ENCODE data around the gene GLCE.
A peak's percentile ranks its signal among the peaks of the same experiment; 100 is the strongest.
"Not testable (repeated sequence)": the region's sequence is repeated elsewhere in the genome, so short reads cannot be mapped to it uniquely, and the experiment has no call there.

GLCE gene

DNA sequence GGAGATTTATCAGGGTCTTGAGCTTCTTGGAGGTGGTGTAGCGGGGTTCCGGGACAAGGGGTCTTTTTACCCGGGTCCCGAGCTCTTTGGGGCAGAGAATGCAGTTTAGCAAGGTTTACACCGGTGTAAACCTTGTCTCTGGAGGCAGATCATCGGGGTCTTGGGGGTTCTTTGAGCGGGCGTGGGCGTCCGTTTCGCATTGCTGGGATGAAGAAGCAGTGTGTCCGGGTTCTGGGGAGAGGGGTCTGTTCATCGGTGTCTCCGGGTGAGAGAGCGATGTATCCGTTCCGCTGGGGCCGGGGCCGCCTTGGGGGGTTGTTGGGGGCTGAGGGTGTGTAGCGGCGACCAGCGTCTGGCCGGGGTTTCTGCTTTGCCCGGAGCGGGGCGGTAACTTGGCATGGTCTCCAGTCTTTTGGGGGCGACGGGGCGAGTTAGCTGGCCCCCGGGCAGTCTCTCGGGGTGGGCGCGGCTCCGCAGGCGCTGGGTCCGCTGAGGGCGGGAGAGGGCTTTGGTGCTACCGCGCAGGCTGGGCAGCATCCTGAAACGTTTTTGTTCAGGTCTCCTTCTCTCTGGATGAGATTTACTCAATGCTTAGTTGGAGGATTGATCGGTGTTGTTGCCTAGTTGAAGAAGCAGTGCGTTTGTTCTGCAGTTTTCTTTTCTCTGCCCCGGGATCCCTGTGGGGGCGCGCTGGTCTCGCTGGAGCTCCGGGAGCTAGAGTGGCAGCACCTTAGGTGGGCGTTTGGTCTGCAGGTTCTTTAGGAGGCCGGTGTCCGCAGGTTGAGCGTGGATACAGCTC lies 843 bp downstream of the GLCE start:
- DNase-seq: peak; percentile 45

DNA sequence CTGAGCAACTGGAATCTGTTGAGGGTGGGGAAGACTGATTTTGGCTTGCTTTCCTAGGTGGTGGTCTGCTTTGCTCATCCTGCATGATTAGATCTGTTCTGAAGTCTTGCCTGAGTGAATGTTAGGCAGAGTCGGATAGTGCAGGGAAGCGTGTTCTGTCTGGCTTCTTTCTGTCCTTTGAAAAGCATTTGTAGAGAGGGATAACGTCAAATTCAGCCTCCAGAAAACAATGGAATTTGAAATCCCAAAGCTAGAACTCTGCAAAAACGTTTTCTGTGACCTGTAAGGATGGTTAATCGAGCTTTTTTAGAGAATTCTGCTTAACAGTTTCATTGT lies 1.4 kb downstream of the GLCE start:
- no peak for DNase-seq

DNA sequence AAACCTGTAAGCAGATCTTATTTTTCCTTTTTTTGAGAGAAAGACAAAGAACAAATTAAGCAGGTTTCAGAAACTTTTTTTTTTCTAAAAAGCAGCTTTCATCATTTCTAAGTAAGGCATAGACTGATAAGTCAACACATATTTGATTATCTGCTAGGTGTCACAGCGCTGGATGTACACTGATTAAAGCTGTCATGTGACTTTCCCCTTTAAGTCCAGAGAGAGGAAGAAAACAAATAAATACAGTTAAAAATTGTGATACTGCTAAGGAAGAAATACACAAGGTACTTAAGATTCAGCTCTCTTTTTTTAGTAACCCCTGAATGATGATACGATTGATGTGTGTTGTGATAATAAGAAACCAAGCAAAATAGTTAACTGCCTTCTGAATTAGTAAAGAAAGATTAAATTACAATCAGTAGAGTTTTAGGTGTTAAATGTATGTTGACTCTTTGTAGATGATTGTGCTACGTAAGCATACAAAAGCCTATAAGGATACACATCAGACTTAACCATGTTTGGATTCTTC lies 2.8 kb downstream of the GLCE start:
- no peak for DNase-seq

DNA sequence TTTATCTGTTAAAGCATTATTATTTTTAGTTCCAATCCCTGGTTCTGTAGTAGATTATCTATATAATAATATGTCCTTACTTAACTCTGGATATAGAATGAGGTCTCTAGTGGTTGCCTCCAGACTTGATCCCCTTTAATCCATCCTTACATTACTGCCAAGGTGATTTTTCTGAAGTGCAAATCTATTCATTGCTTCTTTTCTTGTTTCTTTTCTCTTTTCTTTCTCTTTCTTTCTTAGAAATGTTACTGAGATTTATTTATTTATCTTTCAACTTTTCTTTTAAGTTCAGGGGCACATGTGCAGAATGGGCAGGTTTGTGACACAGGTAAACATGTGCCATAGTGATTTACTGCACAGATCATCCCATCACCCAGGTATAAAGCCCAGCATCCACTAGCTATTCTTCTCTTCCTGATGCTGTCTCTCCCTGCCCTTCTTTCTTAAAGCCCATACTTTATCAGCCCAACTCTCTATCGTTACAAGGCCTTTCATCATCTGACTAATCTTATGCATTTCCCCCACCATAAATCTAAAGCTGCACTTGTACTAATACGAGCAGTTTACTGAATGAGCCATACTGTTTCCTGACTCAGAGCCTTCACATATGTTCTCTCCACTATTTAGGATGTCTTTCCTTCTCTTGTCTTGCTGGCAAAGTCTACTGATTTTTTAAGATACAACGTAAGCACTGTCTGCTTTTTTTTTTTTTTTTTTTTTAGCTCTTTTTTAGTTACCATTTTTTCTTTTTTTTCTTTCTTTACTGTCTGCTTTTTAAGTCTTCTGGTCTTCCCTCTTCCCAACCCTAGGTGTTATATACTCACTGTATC lies 4.6 kb downstream of the GLCE start:
- DNase-seq: peak; percentile 65

DNA sequence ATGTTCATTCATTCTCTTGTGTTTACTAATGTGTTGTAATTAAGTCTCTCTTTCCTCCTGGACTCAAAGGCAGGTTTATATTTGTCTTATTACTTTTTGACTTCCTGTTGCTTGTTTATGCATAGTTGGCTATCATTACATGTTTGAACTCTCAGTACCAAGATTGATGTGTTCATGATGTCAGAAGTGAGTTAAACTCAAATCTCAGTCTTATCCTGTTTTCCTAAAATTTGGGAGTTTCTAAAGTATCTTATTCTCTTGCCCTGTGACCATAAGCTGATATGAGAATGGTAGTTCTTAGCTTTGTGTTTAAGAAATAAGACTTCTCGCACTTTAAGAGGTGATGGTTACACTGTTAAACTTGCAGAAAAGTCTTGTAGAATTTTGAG lies 5.2 kb downstream of the GLCE start:
- no peak for DNase-seq

DNA sequence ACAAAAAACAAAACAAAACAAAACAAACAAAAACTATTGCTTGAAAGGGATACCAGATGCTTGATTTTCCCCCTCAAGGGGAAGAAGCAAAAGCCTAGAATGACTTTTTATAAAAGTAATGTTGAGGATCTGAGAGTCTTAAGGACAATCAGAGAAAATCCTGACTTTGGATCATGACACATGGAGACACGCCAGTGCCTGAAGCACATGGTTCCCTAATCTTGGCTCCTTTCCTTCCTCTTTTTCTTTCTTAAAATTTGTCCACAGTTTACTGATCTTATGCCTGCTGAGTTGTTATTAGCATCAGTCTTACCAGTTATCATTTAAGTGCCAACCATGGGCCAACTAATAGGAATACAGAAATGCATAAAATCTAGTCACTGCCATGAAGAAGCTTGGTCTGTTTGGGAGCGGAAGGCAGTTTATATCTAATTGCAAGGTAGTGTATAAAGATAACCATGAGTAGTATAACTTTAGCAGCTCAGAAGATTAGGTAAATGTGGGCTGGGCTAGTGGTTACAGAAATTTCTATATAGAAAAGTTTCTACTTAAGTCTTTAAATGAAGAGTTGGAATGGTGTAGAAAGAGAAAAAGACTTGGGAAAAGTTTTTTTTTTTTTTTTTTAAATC lies 6.9 kb downstream of the GLCE start:
- DNase-seq: no peak

DNA sequence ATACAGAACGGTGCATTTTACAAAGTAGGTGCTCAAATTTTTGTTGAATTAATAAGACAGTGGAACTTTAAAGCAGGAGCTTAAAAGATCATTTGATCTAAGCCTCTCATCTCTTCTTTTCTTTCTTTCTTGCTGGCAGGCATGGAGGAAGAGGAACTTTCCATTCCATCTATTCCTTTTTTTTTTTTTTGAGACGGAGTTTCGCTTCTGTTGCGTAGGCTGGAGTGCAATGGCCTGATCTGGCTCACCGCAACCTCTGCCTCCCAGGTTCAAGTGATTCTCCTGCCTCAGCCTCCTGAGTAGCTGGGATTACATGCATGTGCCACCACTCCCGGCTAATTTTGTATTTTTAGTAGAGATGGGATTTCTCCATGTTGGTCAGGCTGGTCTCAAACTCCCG lies 7.9 kb downstream of the GLCE start:
- not testable (repeated sequence) for DNase-seq

DNA sequence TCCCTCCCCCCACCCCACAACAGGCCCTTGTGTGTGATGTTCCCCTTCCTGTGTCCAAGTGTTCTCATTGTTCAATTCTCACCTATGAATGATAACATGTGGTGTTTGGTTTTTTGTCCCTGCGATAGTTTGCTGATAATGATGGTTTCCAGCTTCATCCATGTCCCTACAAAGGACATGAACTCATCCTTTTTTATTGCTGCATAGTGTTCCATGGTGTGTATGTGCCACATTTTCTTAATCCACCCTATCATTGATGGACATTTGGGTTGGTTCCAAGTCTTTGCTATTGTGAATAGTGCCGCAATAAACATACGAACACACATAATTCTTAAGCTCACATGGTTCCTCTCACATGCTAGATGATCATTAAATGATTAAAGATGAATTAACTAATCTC lies 9.1 kb downstream of the GLCE start:
- DNase-seq: not testable (repeated sequence)

DNA sequence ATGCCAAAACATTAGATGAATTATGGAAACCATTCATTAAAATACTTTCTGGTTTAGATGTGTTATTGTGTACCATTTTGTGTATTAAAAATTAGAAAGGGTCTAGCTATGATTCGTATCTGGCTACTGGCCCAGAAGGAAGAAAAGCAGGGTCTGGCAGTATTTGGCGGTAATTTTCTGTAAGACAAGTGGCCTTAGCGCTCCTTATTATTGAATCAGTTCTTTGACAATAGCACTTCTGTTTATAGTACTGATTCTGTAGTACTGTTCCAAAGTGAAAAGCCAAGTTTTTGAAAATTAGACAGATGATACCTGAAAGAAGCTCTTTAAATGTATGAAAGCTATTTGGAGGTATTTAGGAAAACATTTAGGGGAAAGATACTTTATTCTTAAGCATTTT lies 10.2 kb downstream of the GLCE start:
- DNase-seq: no peak

DNA sequence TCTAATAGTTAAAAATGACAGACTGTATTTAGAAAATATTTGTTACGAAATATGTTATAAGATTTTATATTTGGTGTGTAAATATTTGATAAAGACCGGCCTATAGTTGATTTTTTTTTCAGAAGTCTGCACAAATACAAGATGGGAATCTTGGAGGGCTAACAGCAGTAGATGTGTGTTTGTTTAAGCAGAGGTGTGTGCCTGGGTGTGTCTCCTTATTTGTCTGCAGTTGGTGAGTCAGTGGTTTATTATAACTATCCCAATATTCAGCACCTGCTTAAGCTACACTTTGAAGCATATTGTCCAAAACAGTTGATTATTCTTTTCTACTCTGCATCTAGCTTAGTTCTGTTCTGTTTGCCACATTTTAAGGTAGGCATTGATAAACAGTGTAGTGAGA lies 12.4 kb downstream of the GLCE start:
- no peak for DNase-seq

DNA sequence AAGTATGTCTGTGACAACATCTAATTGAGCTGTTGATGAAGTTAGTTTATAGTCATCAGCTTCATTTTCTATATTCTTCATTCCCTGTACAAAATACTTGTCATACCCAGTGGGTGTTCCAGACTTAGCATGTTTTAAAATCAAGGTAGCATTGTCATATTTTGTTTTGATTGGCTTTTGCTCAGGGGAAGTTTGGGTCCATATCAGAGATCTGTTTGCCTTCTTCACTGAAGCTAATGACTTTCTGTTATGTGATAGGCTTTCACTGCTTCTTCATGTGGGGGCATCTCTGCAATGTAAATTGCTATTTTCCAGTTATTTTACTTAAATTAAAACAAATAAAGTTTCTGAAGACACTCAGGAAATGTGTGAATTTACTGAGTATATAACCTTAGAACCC lies 15.1 kb downstream of the GLCE start:
- no peak for DNase-seq

DNA sequence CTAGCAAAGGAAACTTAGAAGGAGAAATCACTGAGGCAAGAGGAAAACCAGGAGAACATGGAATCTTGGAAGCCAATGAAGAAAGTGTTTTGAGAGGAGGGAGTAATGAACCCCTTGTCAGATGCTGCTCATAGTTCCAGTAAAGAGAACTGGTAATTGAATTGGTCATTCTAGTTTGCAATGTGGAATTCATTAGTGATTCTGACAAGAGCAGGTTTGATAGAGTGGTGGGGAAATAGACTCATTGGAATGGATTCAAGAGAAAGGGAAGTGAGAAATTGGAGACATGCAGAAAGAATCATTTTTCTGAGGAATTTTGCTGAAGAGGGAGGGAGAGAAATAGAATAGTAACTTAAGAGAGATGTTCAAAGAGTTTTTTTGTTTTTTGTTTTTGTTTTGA lies 21.0 kb downstream of the GLCE start:
- no peak for DNase-seq

DNA sequence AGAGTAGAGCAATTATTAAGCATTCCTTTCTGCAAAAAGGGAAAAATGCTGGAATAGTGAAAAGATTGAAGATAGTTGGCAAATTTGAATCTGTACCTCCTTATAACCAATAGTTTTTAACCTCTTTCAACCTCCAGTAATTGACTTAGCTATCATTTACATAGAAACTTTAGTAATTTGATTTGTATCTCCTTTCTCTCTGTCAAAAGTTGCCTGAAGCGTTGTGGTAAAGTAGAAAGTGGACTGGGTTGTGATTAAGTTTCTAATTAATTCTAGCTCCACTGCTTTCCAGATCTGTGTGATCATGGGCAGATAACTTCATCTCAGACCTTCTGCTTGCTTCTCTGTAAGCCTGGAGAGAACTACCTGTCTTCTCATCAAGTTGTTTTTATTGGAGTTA lies 24.8 kb downstream of the GLCE start:
- no peak for DNase-seq

DNA sequence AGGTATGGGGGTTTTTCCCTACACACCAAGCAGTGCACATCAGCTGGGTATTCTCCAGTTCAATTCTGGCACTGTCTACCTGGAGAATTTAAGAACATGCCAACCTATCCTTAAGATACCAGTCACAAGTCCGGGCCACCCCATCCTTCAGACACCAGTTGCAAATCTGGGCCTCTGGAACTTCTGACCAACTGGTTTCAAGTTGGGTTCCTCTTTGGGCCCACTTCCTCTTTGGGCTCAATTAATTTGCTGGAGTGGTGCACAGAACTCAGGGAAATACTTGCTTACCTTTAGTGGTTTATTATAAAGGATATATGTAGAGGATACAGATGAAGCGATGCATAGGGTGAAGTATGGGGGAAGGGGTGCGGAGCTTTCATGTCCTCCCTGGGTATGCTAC lies 25.3 kb downstream of the GLCE start:
- no peak for DNase-seq

DNA sequence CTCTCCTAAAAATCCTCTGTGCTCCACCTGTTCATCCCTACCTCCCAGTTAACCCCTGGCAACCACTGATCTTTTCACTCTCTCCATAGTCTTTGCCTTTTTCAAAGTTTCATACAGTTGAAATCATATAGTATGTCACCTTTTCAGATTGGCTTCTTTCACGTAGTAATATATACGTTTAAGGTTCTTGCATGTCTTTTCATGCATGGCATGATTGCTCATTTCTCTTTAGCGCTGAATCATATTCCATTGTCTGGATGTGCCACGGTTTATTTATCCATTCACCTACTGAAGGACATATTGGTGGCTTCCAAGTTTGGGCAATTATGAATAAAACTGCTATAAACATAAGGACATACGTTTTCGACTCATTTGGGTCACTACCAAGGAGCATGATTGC lies 28.7 kb downstream of the GLCE start:
- DNase-seq: no peak

DNA sequence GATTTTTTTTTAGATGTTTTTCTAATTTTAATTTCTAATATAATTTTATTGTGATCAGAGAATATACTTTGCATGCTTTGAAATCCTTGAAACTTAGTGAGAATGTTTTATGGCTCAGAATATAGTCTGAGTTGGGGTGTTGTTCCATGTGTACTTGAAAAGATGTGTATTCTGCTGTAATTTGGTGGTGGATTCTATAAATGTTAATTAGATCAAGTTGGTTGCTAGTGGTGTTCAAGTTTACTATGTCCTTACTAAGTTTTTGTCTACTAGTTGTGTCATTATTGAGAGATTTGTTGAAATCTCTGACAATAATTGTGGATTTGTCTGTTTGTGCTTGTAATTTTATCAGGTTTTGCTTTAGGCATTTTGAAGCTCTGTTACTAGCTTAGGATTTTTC lies 29.7 kb downstream of the GLCE start:
- DNase-seq: no peak

DNA sequence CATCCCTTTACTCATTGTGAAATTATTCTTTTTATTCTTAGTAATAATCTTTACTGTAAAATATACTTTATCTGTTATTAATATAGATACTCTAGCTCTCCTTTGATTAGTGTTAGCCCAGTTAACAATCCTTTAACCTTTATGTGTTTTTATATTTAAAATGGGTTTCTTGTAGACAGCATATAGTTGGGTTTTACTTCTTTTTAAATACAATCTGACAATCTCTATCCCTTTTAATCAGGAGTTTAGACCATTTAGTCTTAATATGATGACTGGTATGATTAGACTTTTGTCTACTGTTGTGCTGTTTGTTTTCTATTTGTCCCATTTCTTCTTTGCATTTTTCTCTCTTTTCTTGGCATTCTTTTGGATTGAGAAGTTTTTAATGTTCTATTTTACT lies 30.1 kb downstream of the GLCE start:
- no peak for DNase-seq

DNA sequence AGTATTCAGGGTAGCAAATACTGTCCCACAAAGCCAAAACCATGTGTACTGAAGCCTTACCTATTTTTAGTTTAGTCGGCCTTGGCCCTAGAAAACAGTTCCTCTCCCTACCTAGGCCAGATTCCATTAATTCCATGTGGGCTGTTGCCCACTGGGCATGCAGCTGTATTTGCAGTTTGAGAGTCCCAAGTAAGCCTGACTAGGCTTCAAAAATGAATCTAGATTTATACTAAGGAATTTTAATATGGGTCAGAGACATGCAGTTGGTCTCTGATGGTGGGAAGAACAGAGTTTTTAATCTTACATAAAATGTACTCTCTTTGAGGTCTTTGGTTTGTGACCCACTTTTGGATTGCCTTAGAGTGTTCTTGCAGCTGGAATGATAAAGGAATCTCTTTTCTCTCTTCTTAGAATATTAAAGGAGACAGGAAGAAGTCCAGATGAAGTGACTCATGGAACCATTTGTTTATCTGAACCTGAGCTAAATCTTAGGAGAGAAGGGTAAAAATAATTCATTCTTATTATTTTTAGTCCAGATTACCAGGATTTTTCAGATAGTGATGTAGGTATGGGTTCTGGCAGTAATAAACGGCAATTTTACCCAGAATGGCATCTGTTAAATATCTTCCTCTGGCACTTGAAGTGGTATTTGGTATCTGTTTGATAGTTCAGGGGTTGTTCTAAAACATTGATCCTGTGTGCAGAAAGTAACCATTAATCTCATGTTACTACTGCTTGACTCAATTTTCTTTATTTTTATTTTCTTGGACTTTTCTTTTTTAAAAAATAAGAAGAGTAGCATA lies 33.8 kb downstream of the GLCE start:
- peak; percentile 50 for DNase-seq

DNA sequence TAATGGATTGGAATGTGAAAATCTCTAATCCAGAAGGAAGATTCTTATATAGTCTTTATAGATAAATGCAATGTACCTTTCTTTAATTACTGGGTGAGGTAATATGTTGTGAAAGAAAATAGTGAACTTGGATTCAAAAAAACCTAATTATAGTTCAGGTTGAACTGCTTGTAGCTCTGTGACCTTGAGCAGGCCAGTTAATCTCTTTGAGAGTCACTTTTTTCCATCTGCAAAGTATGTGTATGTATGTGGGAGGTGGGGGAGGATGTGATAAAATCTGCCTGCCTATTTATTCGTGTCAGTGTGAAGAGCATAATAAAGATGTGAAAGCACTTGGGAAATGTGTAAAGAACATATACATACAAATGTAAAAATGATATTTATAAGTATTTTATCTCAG lies 34.4 kb downstream of the GLCE start:
- DNase-seq: peak; percentile 2

DNA sequence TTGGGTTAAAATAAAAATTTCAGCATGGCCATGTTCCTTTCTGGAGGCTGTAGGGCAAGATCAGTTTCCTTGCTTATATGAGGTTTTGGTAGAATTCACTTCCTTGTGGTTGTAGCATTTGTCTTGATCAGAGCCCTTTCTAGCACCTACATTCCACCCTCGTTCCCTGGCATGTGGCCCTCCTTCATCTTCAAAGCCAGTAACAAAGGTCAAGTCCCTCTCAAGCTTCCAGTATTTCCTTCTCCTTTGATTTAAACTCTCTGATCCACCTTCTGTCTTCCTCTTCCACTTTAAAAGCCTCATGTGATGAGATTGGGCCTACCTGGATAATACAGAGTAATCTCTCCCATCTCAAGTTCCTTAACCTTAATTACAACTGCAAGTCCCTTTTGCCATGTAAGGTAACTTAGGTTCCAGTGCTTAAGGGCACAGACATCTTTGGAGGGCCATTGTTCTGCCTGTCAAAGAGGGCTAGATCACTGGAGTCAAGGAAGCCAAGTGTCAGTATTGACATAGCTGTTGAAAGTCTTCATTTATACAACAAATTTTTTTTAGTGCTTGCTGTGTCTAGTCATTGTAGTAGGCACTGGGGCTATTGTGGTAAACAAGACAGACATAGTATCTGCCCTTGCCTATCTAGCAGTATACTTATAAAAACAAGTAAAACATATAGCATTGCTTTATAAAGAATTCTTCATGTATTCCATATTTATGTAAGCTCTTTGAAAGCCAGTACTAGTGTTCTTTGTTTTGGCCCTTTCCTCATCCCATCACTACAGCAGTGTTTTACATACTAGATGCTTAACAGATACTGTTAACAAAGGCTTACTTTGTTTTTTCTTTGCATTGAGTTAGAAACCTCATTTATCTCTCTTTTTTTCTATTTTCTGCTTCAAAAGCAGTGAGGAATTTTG lies 40.7 kb downstream of the GLCE start:
- DNase-seq: no peak

DNA sequence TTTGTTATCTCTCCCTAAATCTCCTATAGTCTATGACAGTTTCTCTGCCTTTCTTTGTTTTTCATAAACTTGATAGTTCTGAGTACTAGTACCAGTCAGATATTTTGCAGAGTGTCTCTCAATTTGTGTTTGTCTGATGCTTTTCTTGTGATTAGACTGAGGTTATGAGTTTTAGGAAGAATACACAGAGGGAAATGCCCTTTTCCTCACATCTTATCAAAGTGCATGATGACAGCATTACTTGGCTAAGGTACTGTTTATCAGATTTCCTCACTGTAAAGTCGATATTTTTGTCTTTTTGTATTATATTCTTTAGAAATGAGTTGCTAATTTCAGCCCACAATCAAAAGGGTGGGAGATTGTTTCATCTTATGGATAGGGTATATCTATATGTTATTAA lies 45.6 kb downstream of the GLCE start:
- DNase-seq: no peak

DNA sequence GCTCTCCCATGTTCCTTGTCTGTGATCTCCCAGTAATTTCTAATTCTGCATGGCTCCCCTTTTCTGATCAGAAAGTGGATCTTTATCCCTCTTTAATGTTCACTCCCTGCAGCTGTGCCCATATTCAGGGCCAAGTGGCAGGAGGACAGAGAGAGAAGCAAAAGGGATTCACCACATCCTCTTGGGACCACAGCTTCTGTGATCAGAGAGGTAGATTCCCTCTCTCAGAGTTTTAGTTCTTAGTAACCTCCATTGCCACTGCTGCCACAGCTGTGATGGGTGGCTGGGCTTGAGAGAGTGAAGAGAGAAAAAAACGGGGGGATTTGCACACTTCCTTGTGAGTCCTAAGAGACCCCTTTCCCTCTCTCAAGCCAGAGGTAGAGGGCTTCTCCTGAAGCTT lies 49.2 kb downstream of the GLCE start:
- DNase-seq: no peak
